Fibroblast of lung (primary cell): ENCODE results near the gene WDR64. TPM values are rescaled to one million over a fixed set of nuclear protein-coding genes. Genes with fewer than 3 reads are reported as not detected.

Source experiments
- DNase-seq, 2 donors: peaks; one replicate each; pipeline versions ENCODE4 v3.0.0 to v3.0.0-alpha.2; 2010; ENCODE audit warnings: low read depth in 2 of 2
- H2AFZ ChIP-seq: 2 replicates; pipeline ENCODE4 v1.5.1; 2012; ENCODE audit warnings: low read length, control low read depth, inconsistent platforms
- H3K27ac ChIP-seq: 2 replicates; pipeline ENCODE4 v1.5.1; 2011; ENCODE audit warnings: low read length, control low read depth; ENCODE audit not compliant: insufficient read depth
- H3K27me3 ChIP-seq: 2 replicates; pipeline ENCODE4 v1.5.1; 2011; ENCODE audit warnings: mild to moderate bottlenecking, low read length; ENCODE audit not compliant: control insufficient read depth, insufficient read depth
- H3K36me3 ChIP-seq: 2 replicates; pipeline ENCODE4 v1.5.1; 2011; ENCODE audit warnings: low read length; ENCODE audit not compliant: control insufficient read depth, insufficient read depth
- H3K4me1 ChIP-seq: 2 replicates; pipeline ENCODE4 v1.5.1; 2011; ENCODE audit warnings: low read length; ENCODE audit not compliant: control insufficient read depth, insufficient read depth; ENCODE audit errors: extremely low read depth
- H3K4me2 ChIP-seq: 2 replicates; pipeline ENCODE4 v1.5.1; 2011; ENCODE audit warnings: low read length, control low read depth; ENCODE audit not compliant: insufficient read depth; ENCODE audit errors: extremely low read depth
- H3K4me3 ChIP-seq, 4 experiments: fragments of 200-600 bp in 1 of 4; sonication (generic) in 1 of 4; replicated peaks in 1 of 4; 2 replicates each; pipeline ENCODE4 v1.5.1; 2011 to 2016; ENCODE audit warnings: low read length in 4 of 4, low read depth in 3 of 4, mild to moderate bottlenecking in 3 of 4, control low read depth in 2 of 4, inconsistent platforms in 1 of 4, mixed read lengths in 1 of 4; ENCODE audit not compliant: insufficient read depth in 1 of 4; ENCODE audit errors: control extremely low read depth in 1 of 4
- H3K79me2 ChIP-seq: 2 replicates; pipeline ENCODE4 v1.5.1; 2012; ENCODE audit warnings: mild to moderate bottlenecking, low read length, inconsistent platforms; ENCODE audit not compliant: control insufficient read depth, insufficient read depth
- H3K9ac ChIP-seq: 2 replicates; pipeline ENCODE4 v1.5.1; 2011; ENCODE audit warnings: mild to moderate bottlenecking, low read length, control low read depth; ENCODE audit not compliant: insufficient read depth
- H3K9me3 ChIP-seq: 2 replicates; pipeline ENCODE4 v1.5.1; 2012; ENCODE audit warnings: low read depth, low read length; ENCODE audit not compliant: control insufficient read depth, insufficient read depth
- H4K20me1 ChIP-seq: 2 replicates; pipeline ENCODE4 v1.5.1; 2011; ENCODE audit warnings: low read length; ENCODE audit not compliant: control insufficient read depth, insufficient read depth; ENCODE audit errors: extremely low read depth
- EZH2 ChIP-seq: IDR thresholded peaks from 2 replicates; pipeline ENCODE4 v1.5.1; 2012; ENCODE audit warnings: low read length, control low read depth, mild to moderate bottlenecking; ENCODE audit errors: missing control alignments
- polyA plus RNA-seq, 2 donors: library from polyadenylated mRNA; depleted of rRNA in 1 of 2; stranded (reverse) in 1 of 2; unstranded in 1 of 2; fragments of >200 nt; gene quantifications; 2 replicates each; pipeline ENCODE4 v1.2.1, GENCODE V29; 2011 to 2012; ENCODE audit warnings: missing spikeins in 1 of 2
- total RNA-seq: library from RNA; depleted of rRNA; stranded (reverse); fragments of >200 nt; gene quantifications from 2 replicates; pipeline ENCODE4 v1.2.1, GENCODE V29; 2014
- TF ChIP-seq, protein P1 (sequence below), 2 donors: IDR thresholded peaks in 1 of 2; conservative IDR thresholded peaks in 1 of 2; 1 replicate in 1 of 2; 2 replicates in 1 of 2; pipeline ENCODE4 v1.5.1; 2011 to 2012; ENCODE audit warnings: low read length in 2 of 2, control low read depth in 1 of 2, inconsistent platforms in 1 of 2, low read depth in 1 of 2, mild to moderate bottlenecking in 1 of 2

Gene WDR64
- total and polyA plus RNA-seq, 2 donors (not counting 1 experiment from before 2014, with no cell fraction given): not detected

DNA sequence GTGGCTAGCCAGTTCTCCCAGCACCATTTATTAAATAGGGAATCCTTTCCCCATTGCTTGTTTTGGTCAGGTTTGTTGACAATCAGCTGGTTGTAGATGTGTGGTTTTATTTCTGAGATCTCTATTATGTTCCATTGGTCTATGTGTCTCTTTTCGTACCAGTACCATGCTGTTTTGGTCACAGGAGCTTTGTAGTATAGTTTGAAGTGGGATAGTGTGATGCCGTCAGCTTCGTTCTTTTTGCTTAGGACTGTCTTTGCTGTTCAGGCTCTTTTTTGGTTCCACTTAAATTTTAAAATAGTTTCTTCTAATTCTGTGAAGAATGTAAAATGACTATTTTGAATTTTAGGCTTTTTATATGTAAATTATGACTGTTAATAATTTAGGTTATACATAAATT lies 68.9 kb downstream of the WDR64 start:
- TF ChIP-seq, protein P1, sequence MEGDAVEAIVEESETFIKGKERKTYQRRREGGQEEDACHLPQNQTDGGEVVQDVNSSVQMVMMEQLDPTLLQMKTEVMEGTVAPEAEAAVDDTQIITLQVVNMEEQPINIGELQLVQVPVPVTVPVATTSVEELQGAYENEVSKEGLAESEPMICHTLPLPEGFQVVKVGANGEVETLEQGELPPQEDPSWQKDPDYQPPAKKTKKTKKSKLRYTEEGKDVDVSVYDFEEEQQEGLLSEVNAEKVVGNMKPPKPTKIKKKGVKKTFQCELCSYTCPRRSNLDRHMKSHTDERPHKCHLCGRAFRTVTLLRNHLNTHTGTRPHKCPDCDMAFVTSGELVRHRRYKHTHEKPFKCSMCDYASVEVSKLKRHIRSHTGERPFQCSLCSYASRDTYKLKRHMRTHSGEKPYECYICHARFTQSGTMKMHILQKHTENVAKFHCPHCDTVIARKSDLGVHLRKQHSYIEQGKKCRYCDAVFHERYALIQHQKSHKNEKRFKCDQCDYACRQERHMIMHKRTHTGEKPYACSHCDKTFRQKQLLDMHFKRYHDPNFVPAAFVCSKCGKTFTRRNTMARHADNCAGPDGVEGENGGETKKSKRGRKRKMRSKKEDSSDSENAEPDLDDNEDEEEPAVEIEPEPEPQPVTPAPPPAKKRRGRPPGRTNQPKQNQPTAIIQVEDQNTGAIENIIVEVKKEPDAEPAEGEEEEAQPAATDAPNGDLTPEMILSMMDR (conservative IDR thresholded peaks at IDR 0.05 in 1 of 2, IDR thresholded peaks at IDR 0.05 in 1 of 2; ENCODE audit: low read depth in 1 of 2, low read length in 2 of 2): no peak
- no peak for TF ChIP-seq EZH2
- no peaks in the 10 kb centered on the region for H3K36me3 ChIP-seq
- no peaks in the 10 kb centered on the region for H3K9me3 ChIP-seq
- no peak overlapping the region for H3K9ac ChIP-seq
- no peak for DNase-seq
- H3K4me2 ChIP-seq: no peak overlapping the region
- no peak overlapping the region for H3K4me3 ChIP-seq
- H2AFZ ChIP-seq: no peak overlapping the region
- H3K4me1 ChIP-seq: no peaks in the 10 kb centered on the region
- H3K27me3 ChIP-seq: no peaks in the 10 kb centered on the region
- no peak overlapping the region for H3K27ac ChIP-seq
- H3K79me2 ChIP-seq: no peaks in the 10 kb centered on the region
- H4K20me1 ChIP-seq: no peaks in the 10 kb centered on the region

DNA sequence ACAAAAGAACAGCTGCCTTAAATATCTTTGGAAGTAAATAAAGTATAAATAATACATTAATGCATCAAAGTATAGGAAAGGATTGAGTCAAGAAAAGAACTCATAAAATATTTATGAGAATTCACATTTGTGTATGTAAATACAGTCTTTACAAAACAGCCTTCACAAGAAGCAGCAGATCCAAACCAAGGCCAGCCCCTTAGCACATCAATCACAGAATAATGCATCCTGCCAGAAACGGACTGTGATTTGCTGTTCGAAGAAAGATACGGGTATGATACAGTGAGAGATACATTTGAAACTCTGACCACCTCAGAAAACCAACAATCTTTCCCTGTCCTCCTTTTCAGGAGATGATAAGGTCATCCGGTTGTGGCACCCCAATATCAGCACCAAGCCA lies 70.9 kb downstream of the WDR64 start:
- no peak for DNase-seq
- H3K9ac ChIP-seq: no peak overlapping the region
- H3K79me2 ChIP-seq: no peaks in the 10 kb centered on the region
- no peak overlapping the region for H3K4me2 ChIP-seq
- no peak overlapping the region for H2AFZ ChIP-seq
- no peak overlapping the region for H3K27ac ChIP-seq
- H3K9me3 ChIP-seq: no peaks in the 10 kb centered on the region
- H3K27me3 ChIP-seq: no peaks in the 10 kb centered on the region
- no peaks in the 10 kb centered on the region for H3K36me3 ChIP-seq
- no peak for TF ChIP-seq EZH2
- TF ChIP-seq, protein P1 (conservative IDR thresholded peaks at IDR 0.05 in 1 of 2, IDR thresholded peaks at IDR 0.05 in 1 of 2; ENCODE audit: low read depth in 1 of 2, low read length in 2 of 2): no peak
- H3K4me3 ChIP-seq: no peak overlapping the region
- H4K20me1 ChIP-seq: no peaks in the 10 kb centered on the region
- no peaks in the 10 kb centered on the region for H3K4me1 ChIP-seq

DNA sequence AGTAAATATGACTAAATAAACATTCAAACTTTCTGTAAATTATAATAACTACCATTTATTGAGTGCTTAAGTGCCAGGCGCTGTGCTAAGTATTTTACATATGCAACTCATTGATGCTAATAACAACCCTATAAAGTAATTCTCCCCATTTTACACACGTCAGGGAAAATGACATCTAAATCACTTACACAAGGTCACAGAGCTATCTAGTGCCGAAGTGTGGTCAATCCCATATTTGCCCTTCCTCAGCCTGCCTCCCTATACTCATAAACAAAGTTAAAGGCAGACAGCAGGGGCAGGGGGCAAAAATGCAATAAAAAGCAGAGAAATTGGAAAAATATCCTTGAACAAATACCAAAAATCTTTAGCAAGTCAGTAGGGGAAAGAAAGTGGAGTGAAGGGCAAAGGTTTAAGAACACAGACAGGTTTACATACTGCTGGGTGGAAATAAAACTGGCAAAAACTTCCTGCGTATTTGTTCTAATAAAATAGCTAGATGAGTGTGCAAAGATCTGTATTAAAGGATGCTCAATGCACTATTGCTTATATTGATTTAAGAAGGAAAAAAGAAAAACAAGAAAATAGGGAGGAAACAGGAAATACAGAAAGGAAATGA lies 72.8 kb downstream of the WDR64 start:
- Histone ChIP-seq H3K27me3 (no peaks in the 10 kb centered on the region), H4K20me1 (no peaks in the 10 kb centered on the region), H3K36me3 (no peaks in the 10 kb centered on the region), H3K4me1 (no peaks in the 10 kb centered on the region), H3K9me3 (no peaks in the 10 kb centered on the region), H3K9ac (no peak overlapping the region), H3K4me2 (no peak overlapping the region), H3K4me3 (no peak overlapping the region), H2AFZ (no peak overlapping the region), H3K27ac (no peak overlapping the region), H3K79me2 (no peaks in the 10 kb centered on the region)
- no peak for TF ChIP-seq EZH2
- TF ChIP-seq, protein P1 (conservative IDR thresholded peaks at IDR 0.05 in 1 of 2, IDR thresholded peaks at IDR 0.05 in 1 of 2; ENCODE audit: low read depth in 1 of 2, low read length in 2 of 2): no peak
- DNase-seq: no peak
